ENCODE data around the gene ADA. TPM values are rescaled to one million over a fixed set of nuclear protein-coding genes. Genes with fewer than 3 reads are reported as not detected.

ADA gene
- total RNA-seq, 4 donors from 2014 or later, result 1.6 to 25.6 (median 5.0) TPM

DNA sequence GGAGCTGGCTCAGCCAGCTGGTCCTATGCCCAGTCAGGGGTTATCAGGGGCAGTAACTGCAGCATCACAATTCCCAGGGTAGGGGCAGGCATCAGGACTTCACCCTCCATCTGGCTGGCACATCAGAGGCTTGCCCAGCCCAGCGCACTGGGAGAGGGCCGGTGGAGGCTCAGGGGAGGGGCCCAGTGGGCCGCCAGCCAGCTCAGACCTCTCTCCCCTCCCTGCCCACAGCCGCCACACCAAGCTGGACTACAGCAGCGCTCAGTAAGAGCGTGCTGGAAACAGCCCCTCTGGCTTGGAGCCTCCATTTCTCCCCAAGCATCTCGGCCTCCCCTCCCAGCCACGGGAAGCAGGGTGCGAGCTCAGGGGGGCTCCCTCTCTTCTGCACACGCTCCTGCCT, 22.0 kb downstream of the ADA start:
- H3K27me3 ChIP-seq, result no peaks in the 10 kb centered on the region
- H3K36me3 ChIP-seq, result peaks cover 0 to 3% (median 0%) of the 10 kb centered on the region in 3 donors
- no peak for DNase-seq
- no peak overlapping the region for H3K4me3 ChIP-seq
- H3K4me1 ChIP-seq, result no peaks in the 10 kb centered on the region
- H3K27ac ChIP-seq, result no peak overlapping the region
- TF ChIP-seq POLR2A (IDR thresholded peaks at IDR 0.05), result no peak
- TF ChIP-seq, protein P1, sequence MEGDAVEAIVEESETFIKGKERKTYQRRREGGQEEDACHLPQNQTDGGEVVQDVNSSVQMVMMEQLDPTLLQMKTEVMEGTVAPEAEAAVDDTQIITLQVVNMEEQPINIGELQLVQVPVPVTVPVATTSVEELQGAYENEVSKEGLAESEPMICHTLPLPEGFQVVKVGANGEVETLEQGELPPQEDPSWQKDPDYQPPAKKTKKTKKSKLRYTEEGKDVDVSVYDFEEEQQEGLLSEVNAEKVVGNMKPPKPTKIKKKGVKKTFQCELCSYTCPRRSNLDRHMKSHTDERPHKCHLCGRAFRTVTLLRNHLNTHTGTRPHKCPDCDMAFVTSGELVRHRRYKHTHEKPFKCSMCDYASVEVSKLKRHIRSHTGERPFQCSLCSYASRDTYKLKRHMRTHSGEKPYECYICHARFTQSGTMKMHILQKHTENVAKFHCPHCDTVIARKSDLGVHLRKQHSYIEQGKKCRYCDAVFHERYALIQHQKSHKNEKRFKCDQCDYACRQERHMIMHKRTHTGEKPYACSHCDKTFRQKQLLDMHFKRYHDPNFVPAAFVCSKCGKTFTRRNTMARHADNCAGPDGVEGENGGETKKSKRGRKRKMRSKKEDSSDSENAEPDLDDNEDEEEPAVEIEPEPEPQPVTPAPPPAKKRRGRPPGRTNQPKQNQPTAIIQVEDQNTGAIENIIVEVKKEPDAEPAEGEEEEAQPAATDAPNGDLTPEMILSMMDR (IDR thresholded peaks at IDR 0.05), result no peak
- H3K9me3 ChIP-seq, result no peaks in the 10 kb centered on the region

- Histone ChIP-seq H3K27ac (no peak overlapping the region), H3K4me1 (no peaks in the 10 kb centered on the region), H3K9me3 (no peaks in the 10 kb centered on the region), H3K27me3 (no peaks in the 10 kb centered on the region), H3K4me3 (no peak overlapping the region), H3K36me3 (no peaks in the 10 kb centered on the region)
- DNase-seq, result no peak
- no peak for TF ChIP-seq POLR2A (IDR thresholded peaks at IDR 0.05)
- TF ChIP-seq, protein P1 (IDR thresholded peaks at IDR 0.05), result no peak
Measured at GRCh38 chr20:44629017-44629385, 22.5 kb downstream of the ADA start.

DNA sequence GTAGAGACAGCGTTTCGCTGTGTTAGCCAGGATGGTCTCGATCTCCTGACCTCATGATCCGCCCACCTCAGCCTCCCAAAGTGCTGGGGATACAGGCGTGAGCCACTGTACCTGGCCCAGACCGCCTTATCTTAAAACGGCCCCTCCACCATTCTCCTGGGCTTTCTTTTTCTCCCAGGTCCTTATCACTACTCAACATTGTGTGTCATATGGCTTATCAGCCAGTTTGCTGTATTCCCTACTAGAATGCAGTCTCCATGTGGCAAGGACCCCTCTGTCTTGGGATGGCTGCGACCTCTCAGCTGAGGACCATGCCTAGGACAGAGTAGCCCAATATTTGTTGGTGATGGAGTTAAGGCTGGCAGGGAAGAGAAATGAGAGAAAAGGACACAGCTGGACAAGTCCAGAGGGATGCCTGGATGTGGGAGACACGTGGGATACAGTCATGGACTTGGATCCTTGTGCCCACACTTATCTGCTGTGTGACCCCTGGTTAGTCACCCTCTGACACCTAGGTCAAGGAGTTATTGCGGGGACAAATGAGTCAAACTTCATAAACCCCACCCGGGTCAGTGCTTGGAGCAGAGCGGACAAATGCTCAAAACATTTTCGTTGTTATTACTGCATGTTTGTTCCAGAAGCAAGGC, 24.0 kb downstream of the ADA start:
- no peak for DNase-seq
- Histone ChIP-seq H3K27ac (no peak overlapping the region), H3K9me3 (no peaks in the 10 kb centered on the region), H3K27me3 (no peaks in the 10 kb centered on the region), H3K4me1 (no peaks in the 10 kb centered on the region), H3K36me3 (peaks cover 0 to 4% (median 0%) of the 10 kb centered on the region in 3 donors), H3K4me3 (no peak overlapping the region)
- no peak for TF ChIP-seq POLR2A (IDR thresholded peaks at IDR 0.05)
- TF ChIP-seq, protein P1 (IDR thresholded peaks at IDR 0.05), result no peak

DNA sequence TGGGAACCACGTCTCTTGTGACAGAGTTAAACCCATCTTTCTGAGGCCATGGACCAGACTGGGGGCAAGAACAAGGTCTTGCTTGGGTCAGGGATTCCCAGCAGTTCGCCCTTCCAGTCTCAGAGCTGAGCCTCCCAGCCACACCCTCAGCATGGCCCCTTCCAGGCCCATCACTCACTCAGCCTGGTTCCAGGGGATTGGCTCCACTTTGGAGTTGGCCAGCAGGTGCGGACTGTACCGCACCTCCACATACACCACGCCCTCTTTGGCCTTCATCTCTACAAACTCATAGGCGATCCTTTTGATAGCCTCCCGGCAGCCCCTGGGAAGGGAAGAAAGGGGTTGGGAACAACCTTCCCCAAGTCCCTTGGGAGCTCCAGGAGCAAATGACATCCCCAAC, 25.2 kb downstream of the ADA start:
- Histone ChIP-seq H3K4me1 (no peaks in the 10 kb centered on the region), H3K27ac (no peak overlapping the region), H3K4me3 (no peak overlapping the region), H3K36me3 (peaks cover 0 to 14% (median 0%) of the 10 kb centered on the region in 3 donors), H3K27me3 (no peaks in the 10 kb centered on the region), H3K9me3 (no peaks in the 10 kb centered on the region)
- TF ChIP-seq, protein P1 (IDR thresholded peaks at IDR 0.05), result no peak
- TF ChIP-seq POLR2A (IDR thresholded peaks at IDR 0.05), result no peak
- no peak for DNase-seq

- no peak for DNase-seq
- TF ChIP-seq, protein P1 (IDR thresholded peaks at IDR 0.05), result no peak
- TF ChIP-seq POLR2A (IDR thresholded peaks at IDR 0.05), result no peak
- Histone ChIP-seq H3K9me3 (no peaks in the 10 kb centered on the region), H3K36me3 (peaks cover 0 to 21% (median 0%) of the 10 kb centered on the region in 3 donors), H3K4me1 (no peaks in the 10 kb centered on the region), H3K27me3 (no peaks in the 10 kb centered on the region), H3K27ac (no peak overlapping the region), H3K4me3 (no peak overlapping the region)
Measured at GRCh38 chr20:44625361-44625760, 26.1 kb downstream of the ADA start.

Measured in Peyer's patch (tissue), 4 donors.